ENCODE results near the gene SCN8A. TPM values are rescaled to one million over a fixed set of nuclear protein-coding genes. Genes with fewer than 3 reads are reported as not detected.

SCN8A gene
- total and polyA plus RNA-seq, 2 donors (not counting 3 experiments of a cell fraction or from before 2014, with no cell fraction given) = 9.4 to 20.4 TPM

GRCh38 chr12:51645961-51646360, 54.9 kb downstream of the SCN8A start:
- H3K79me2 ChIP-seq (ENCODE audit: control insufficient read depth, insufficient read depth, low read length) = no peaks in the 10 kb centered on the region
- DNase-seq (ENCODE audit: low read depth, low spot score) (no peak), FAIRE-seq (no peak)
- no peak overlapping the region for H2AFZ ChIP-seq (ENCODE audit: low read depth, low read length)
- no peak overlapping the region for H3K9ac ChIP-seq (replicated peaks; ENCODE audit: extremely low read depth, insufficient read depth, low read length)
- H3K27me3 ChIP-seq (ENCODE audit: control insufficient read depth in 2 of 2, insufficient read depth in 2 of 2, low read length in 2 of 2) = no peaks in the 10 kb centered on the region
- TF ChIP-seq MAX (IDR thresholded peaks at IDR 0.05; ENCODE audit: insufficient read depth, insufficient read length) = no peak
- TF ChIP-seq GATA2 (IDR thresholded peaks at IDR 0.05; ENCODE audit: insufficient read depth, insufficient read length, low read depth, low read length) = no peak
- TF ChIP-seq FOS (IDR thresholded peaks at IDR 0.05; ENCODE audit: borderline replicate concordance, insufficient read depth, low read length) = no peak
- no peak for TF ChIP-seq POLR2AphosphoS5 (IDR thresholded peaks at IDR 0.05; ENCODE audit: insufficient read depth, low read depth, low read length)
- TF ChIP-seq POLR2A (IDR thresholded peaks at IDR 0.05; ENCODE audit: low read depth, low read length) = no peak
- TF ChIP-seq MYC (IDR thresholded peaks at IDR 0.05; ENCODE audit: low read depth, low read length) = no peak
- no peak for TF ChIP-seq CTCF (IDR thresholded peaks at IDR 0.05; ENCODE audit: extremely low read depth in 1 of 2, insufficient read depth in 1 of 2, low read depth in 1 of 2, low read length in 2 of 2)
- no peak for TF ChIP-seq JUN (IDR thresholded peaks at IDR 0.05; ENCODE audit: borderline replicate concordance, insufficient read depth, insufficient read length, low read depth)
- no peak for TF ChIP-seq EZH2 (IDR thresholded peaks at IDR 0.05; ENCODE audit: borderline replicate concordance, low read depth, low read length, severe bottlenecking)
- BruUV-seq (replicated peaks) = no TSS peak
- H3K4me1 ChIP-seq (ENCODE audit: control insufficient read depth, extremely low read depth, insufficient read depth, low read length) = no peaks in the 10 kb centered on the region
- no peaks in the 10 kb centered on the region for H3K36me3 ChIP-seq (ENCODE audit: control insufficient read depth in 2 of 2, extremely low read depth in 1 of 2, insufficient read depth in 2 of 2, low read length in 2 of 2)
- ChIA-PET CTCF (interaction anchor here (1.4 kb wide), 1 partner anchor 112 kb away, joined by 3 read pairs; no protein-coding TSS in a partner anchor), POLR2A (interaction anchor here (0.6 kb wide), 1 partner anchor 13 kb away, joined by 4 read pairs; no protein-coding TSS in a partner anchor)
- H3K9me1 ChIP-seq (replicated peaks; ENCODE audit: control insufficient read depth, extremely low read depth, insufficient read depth, low read length) = no peaks in the 10 kb centered on the region
- no peaks in the 10 kb centered on the region for H4K20me1 ChIP-seq (replicated peaks; ENCODE audit: control insufficient read depth, extremely low read depth, insufficient read depth, low read length)
- intact Hi-C loops (cut with micrococcal nuclease) (no loop called here), dilution Hi-C loops (cut with MboI; ENCODE audit: extremely low pct_ligation_motif_present, low sequenced_read_pairs) (no loop called here)
- no peak overlapping the region for H3K4me3 ChIP-seq (replicated peaks in 1 of 3; ENCODE audit: insufficient read depth in 1 of 3, low read depth in 1 of 3, low read length in 3 of 3)
- no peaks in the 10 kb centered on the region for H3K9me3 ChIP-seq (replicated peaks; ENCODE audit: control insufficient read depth, insufficient read depth, low read length)
- H3K27ac ChIP-seq (ENCODE audit: insufficient read depth, low read depth, low read length) = no peak overlapping the region
- no peak overlapping the region for H3K4me2 ChIP-seq (ENCODE audit: insufficient read depth, low read length)

All from endothelial cell of umbilical vein (primary cell).